GM12878 (cell line): ENCODE data around the gene PDLIM5. TPM values are rescaled to one million over a fixed set of nuclear protein-coding genes. Genes with fewer than 3 reads are reported as not detected.

Source experiments
- ATAC-seq: fragments of 200-7000 bp; cut with Tn5 transposase; 3 replicates; pipeline ENCODE4 v1.9.1; 2020; ENCODE audit warnings: mild to moderate bottlenecking, moderate library complexity
- BruUV-seq: library from RNA; stranded (reverse); fragments of 400-500 nt; replicated peaks from 2 replicates; lab custom pipeline; 2021; lab: Mats Ljungman, UMichigan
- CTCF ChIA-PET: fragments of 300-600 bp; sonication (Branson Sonifier 250); formaldehyde crosslinking; extraction: SDS; loops from one replicate; lab custom pipeline; 2021; ENCODE audit warnings: inconsistent platforms; lab: Yijun Ruan, JAX
- POLR2A ChIA-PET: fragments of 350-600 bp; formaldehyde crosslinking; extraction: SDS; loops from one replicate; lab custom pipeline; 2021; ENCODE audit warnings: inconsistent platforms; lab: Charles Lee
- RAD21 ChIA-PET: fragments of 300-600 bp; sonication (Branson Sonifier 250); formaldehyde crosslinking; loops from one replicate; lab custom pipeline; 2023; ENCODE audit warnings: antibody characterized with exemption; ENCODE audit not compliant: unreplicated experiment; lab: Charles Lee
- SMC1A ChIA-PET: fragments of 300-600 bp; sonication (Branson Sonifier 250); formaldehyde crosslinking; loops from one replicate; lab custom pipeline; 2023; ENCODE audit not compliant: unreplicated experiment, uncharacterized antibody; lab: Charles Lee
- DNase-seq: peaks from one replicate; pipeline ENCODE4 v3.0.0-alpha.2; 2011; ENCODE audit warnings: low read depth, low spot score
- FAIRE-seq: peaks from 3 replicates; lab custom pipeline; 2011; peaks lifted over from hg19 to GRCh38; lab: Jason Lieb, UNC
- H2AFZ ChIP-seq: 2 replicates; pipeline ENCODE4 v1.6.0; 2011; ENCODE audit warnings: low read depth, low read length, control low read depth; ENCODE audit not compliant: control insufficient read depth
- H3K27ac ChIP-seq: 2 replicates; pipeline ENCODE4 v1.5.1; 2011; ENCODE audit warnings: control low read depth; ENCODE audit not compliant: control insufficient read depth, insufficient read depth
- H3K27me3 ChIP-seq, 2 experiments: replicated peaks in 1 of 2; 2 replicates each; pipeline versions ENCODE4 v1.6.0 to v1.6.1; 2011; ENCODE audit warnings: low read length in 1 of 2; ENCODE audit not compliant: control insufficient read depth in 2 of 2, insufficient read depth in 2 of 2
- H3K36me3 ChIP-seq, 2 experiments: 2 replicates each; pipeline ENCODE4 v1.5.1; 2011; ENCODE audit warnings: low read length in 1 of 2; ENCODE audit not compliant: control insufficient read depth in 2 of 2, insufficient read depth in 2 of 2
- H3K4me1 ChIP-seq: 2 replicates; pipeline ENCODE4 v1.6.1; 2011; ENCODE audit warnings: mild to moderate bottlenecking, low read length, moderate library complexity, mixed read lengths; ENCODE audit not compliant: control insufficient read depth, insufficient read depth
- H3K4me2 ChIP-seq: 2 replicates; pipeline ENCODE4 v1.6.0; 2011; ENCODE audit warnings: control low read depth; ENCODE audit not compliant: control insufficient read depth, insufficient read depth
- H3K4me3 ChIP-seq: fragments of 200-600 bp; sonication (generic); 2 replicates; pipeline ENCODE4 v1.5.1; 2016
- H3K79me2 ChIP-seq: 2 replicates; pipeline ENCODE4 v1.6.0; 2011; ENCODE audit warnings: low read length; ENCODE audit not compliant: control insufficient read depth, insufficient read depth
- H3K9ac ChIP-seq: 2 replicates; pipeline ENCODE4 v1.8.0; 2011; ENCODE audit warnings: low read length, control low read depth, mixed read lengths; ENCODE audit not compliant: control insufficient read depth, insufficient read depth
- H3K9me3 ChIP-seq: replicated peaks from 3 replicates; pipeline ENCODE4 v1.5.1; 2011; ENCODE audit warnings: mild to moderate bottlenecking, low read length; ENCODE audit not compliant: control insufficient read depth, insufficient read depth
- H4K20me1 ChIP-seq: 2 replicates; pipeline ENCODE4 v1.6.0; 2011; ENCODE audit not compliant: control insufficient read depth, insufficient read depth
- ASH2L ChIP-seq: fragments of 300-600, 200-600 bp; sonication (generic); IDR thresholded peaks from 2 replicates; pipeline ENCODE4 v1.6.1; 2017; ENCODE audit warnings: low read depth, mild to moderate bottlenecking, borderline replicate concordance
- CEBPB ChIP-seq, 2 experiments: fragments of 150-350 bp in 1 of 2; IDR thresholded peaks; 2 replicates each; pipeline ENCODE4 v1.6.1; 2012 to 2014; ENCODE audit warnings: low read depth in 2 of 2, low read length in 2 of 2, borderline replicate concordance in 1 of 2, inconsistent platforms in 1 of 2
- CHD1 ChIP-seq: IDR thresholded peaks from 2 replicates; pipeline ENCODE4 v1.6.1; 2012; ENCODE audit warnings: low read depth, low read length, improper control_type of control experiment
- CREM ChIP-seq: IDR thresholded peaks from 2 replicates; pipeline ENCODE4 v1.6.1; 2014; ENCODE audit warnings: antibody characterized with exemption, low read depth
- E4F1 ChIP-seq: fragments of 450-650 bp; IDR thresholded peaks from 2 replicates; pipeline ENCODE4 v1.6.1; 2018; ENCODE audit warnings: borderline replicate concordance, mild to moderate bottlenecking; ENCODE audit not compliant: partially characterized antibody
- EP300 ChIP-seq, 2 experiments: fragments of 150-350 bp in 1 of 2; IDR thresholded peaks; 2 replicates each; pipeline ENCODE4 v1.6.1; 2011 to 2012; ENCODE audit warnings: low read depth in 2 of 2, low read length in 2 of 2, borderline replicate concordance in 1 of 2, improper control_type of control experiment in 1 of 2, inconsistent platforms in 1 of 2; ENCODE audit not compliant: control insufficient read depth in 1 of 2
- MTA3 ChIP-seq: IDR thresholded peaks from 2 replicates; pipeline ENCODE4 v1.6.1; 2012; ENCODE audit warnings: low read length, inconsistent platforms, borderline replicate concordance
- RCOR1 ChIP-seq: conservative IDR thresholded peaks from 2 replicates; pipeline ENCODE4 v1.6.1; 2012; ENCODE audit warnings: low read depth, low read length, improper control_type of control experiment
- SRF ChIP-seq, 2 experiments: IDR thresholded peaks; 2 replicates each; pipeline ENCODE4 v1.6.1; 2011; ENCODE audit warnings: low read depth in 2 of 2, low read length in 2 of 2, mild to moderate bottlenecking in 1 of 2, moderate library complexity in 1 of 2
- SUPT20H ChIP-seq: IDR thresholded peaks from 2 replicates; pipeline ENCODE4 v1.6.1; 2011; ENCODE audit warnings: low read depth, mild to moderate bottlenecking, low read length, moderate library complexity, borderline replicate concordance; ENCODE audit not compliant: control insufficient read depth
- ZBTB11 ChIP-seq: fragments of 450-650 bp; formaldehyde crosslinking; IDR thresholded peaks from 2 replicates; pipeline ENCODE4 v1.5.0; 2022; ENCODE audit warnings: mild to moderate bottlenecking, missing genetic modification characterization
- ZBTB4 ChIP-seq: fragments of 450-650 bp; formaldehyde crosslinking; IDR thresholded peaks from 2 replicates; pipeline ENCODE4 v1.4.0; 2022; ENCODE audit warnings: mild to moderate bottlenecking, moderate library complexity
- WGBS: methylation state at CpG from one replicate; pipeline ENCODE4 v1.1.6; 2016; ENCODE audit warnings: low lambda C conversion rate; ENCODE audit not compliant: insufficient replicate concordance, insufficient coverage; ENCODE audit errors: missing lambda C conversion rate; 5-methylcytosine and 5-hydroxymethylcytosine counted together
- in situ Hi-C: fragments of 300-500 bp; cut with MboI; formaldehyde crosslinking; loops from 9 replicates; pipeline ENCODE4 v1.14.3; 2018; ENCODE audit warnings: mixed read lengths
- intact Hi-C: fragments of 100-400 bp; cut with micrococcal nuclease; formaldehyde crosslinking; loops from one replicate; pipeline ENCODE4 v1.14.2; 2022; ENCODE audit not compliant: unreplicated experiment
- polyA plus RNA-seq, 11 experiments: library from polyadenylated mRNA; depleted of rRNA in 4 of 11; unstranded in 6 of 11; stranded (reverse) in 5 of 11; fragments of >200 nt; fragmentation: Nextera tagmentation in 4 of 11; fragmentation: Illumina TruSeq in 1 of 11; extraction: Ambion mirVana in 4 of 11; extraction: Trizol in 1 of 11; gene quantifications; 1 replicate in 1 of 11; 2 replicates in 10 of 11; pipeline versions ENCODE4 v1.2.1 to v1.2.3, GENCODE V29; 2011 to 2016; ENCODE audit warnings: inconsistent platforms in 2 of 11, missing spikeins in 2 of 11, low read depth in 1 of 11
- total RNA-seq, 4 experiments: library from RNA; depleted of rRNA in 3 of 4; stranded (reverse); fragments of >200 nt in 3 of 4; fragmentation: Illumina TruSeq in 1 of 4; extraction: Trizol in 1 of 4; gene quantifications; 2 replicates each; pipeline versions ENCODE4 v1.2.1 to v1.2.3, GENCODE V29; 2013 to 2021

PDLIM5 gene
- total and polyA plus RNA-seq, 10 of the 15 experiments (the other 5 are each of a cell fraction or from before 2014, with no cell fraction given) = 10.0 to 52.9 (median 20.7) TPM

- ChIA-PET SMC1A (interaction anchor here (0.6 kb wide), 1 partner anchor 1575 kb away, joined by 3 read pairs; no protein-coding TSS in a partner anchor), CTCF (interaction anchor here (2.9 kb wide), 1 partner anchor 20 kb away, joined by 8 read pairs; no protein-coding TSS in a partner anchor)
- ATAC-seq = no peak
These were observed 190.8 kb downstream of the PDLIM5 start for GRCh38 chr4:94642561-94642866.

More at GRCh38 chr4:94642561-94642866, 190.8 kb downstream of the PDLIM5 start:
- no peak overlapping the region for H3K27ac ChIP-seq
- no peaks in the 10 kb centered on the region for H4K20me1 ChIP-seq
- no peaks in the 10 kb centered on the region for H3K27me3 ChIP-seq
- 45% methylated on average over 2 of the region's 2 CpGs for WGBS
- H3K4me1 ChIP-seq = no peaks in the 10 kb centered on the region
- POLR2A ChIA-PET = no interaction called here
- no peak overlapping the region for H2AFZ ChIP-seq
- DNase-seq (no peak), FAIRE-seq (no peak)
- intact Hi-C loops = no loop called here
- in situ Hi-C loops = no loop called here
- H3K36me3 ChIP-seq = no peaks in the 10 kb centered on the region; a peak in 1 of 4 replicates
- no peak overlapping the region for H3K4me2 ChIP-seq
- BruUV-seq = no TSS peak
- no peak for TF ChIP-seq ZBTB4 (CRISPR knock-in tag)
- TF ChIP-seq ASH2L = no peak
- TF ChIP-seq RCOR1 = no peak
- no peak for TF ChIP-seq CHD1
- no peak for TF ChIP-seq SRF (IDR thresholded peaks at IDR 0.05; ENCODE audit: low read depth in 2 of 2, low read length in 2 of 2)
- TF ChIP-seq CREM = no peak
- TF ChIP-seq MTA3 = no peak
- no peak for TF ChIP-seq ZBTB11 (CRISPR knock-in tag)
- TF ChIP-seq E4F1 = no peak
- TF ChIP-seq EP300 (IDR thresholded peaks at IDR 0.05; ENCODE audit: borderline replicate concordance in 1 of 2, control insufficient read depth in 1 of 2, low read depth in 2 of 2, low read length in 2 of 2) = no peak
- TF ChIP-seq CEBPB (IDR thresholded peaks at IDR 0.05; ENCODE audit: borderline replicate concordance in 1 of 2, low read depth in 2 of 2, low read length in 2 of 2) = no peak
- no peak for TF ChIP-seq SUPT20H
- no peak overlapping the region for H3K4me3 ChIP-seq
- no peaks in the 10 kb centered on the region for H3K79me2 ChIP-seq
- RAD21 ChIA-PET = no interaction called here
- H3K9ac ChIP-seq = no peak overlapping the region
- no peaks in the 10 kb centered on the region for H3K9me3 ChIP-seq
